ENCODE results near the gene AKR1E2. TPM values are rescaled to one million over a fixed set of nuclear protein-coding genes. Genes with fewer than 3 reads are reported as not detected.

AKR1E2 gene
- total and polyA plus RNA-seq, 2 of the 8 experiments (the other 6 are each of a cell fraction or from before 2014, with no cell fraction given): 2.6 to 3.5 TPM

DNA sequence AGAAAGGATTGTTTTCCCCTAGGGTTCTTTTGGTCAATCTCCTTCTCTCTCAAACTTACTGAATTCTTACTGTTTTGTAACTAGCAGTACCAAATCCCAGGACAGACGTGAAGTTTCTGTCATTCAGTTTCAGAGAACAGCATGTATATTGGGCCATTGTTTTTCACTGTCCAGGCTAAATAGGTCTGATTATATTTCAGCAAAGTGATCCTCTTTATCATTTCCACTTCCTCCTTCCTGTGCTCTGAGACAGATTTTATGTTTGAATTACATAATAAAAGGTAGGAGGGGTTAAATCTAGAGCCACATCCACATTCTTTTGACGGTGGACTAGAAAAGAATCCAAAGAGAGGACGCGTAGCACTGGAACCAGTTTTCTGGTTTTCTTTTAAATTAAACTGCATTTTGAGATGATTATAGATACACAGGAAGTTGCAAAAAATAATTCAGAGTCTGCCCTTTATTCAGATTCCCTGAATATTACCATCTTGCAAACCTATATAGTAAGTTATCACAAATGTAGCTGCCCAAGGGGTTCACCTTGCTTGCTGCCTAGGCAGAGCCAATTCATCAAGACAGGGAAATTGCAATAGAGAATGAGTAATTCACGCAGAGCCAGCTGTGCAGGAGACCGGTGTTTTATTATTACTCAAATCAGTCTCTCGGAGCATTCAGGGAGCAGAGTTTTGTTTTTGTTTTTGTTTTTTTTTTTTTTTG, 40.1 kb downstream of the AKR1E2 start (continued):
- TF ChIP-seq, protein P1, sequence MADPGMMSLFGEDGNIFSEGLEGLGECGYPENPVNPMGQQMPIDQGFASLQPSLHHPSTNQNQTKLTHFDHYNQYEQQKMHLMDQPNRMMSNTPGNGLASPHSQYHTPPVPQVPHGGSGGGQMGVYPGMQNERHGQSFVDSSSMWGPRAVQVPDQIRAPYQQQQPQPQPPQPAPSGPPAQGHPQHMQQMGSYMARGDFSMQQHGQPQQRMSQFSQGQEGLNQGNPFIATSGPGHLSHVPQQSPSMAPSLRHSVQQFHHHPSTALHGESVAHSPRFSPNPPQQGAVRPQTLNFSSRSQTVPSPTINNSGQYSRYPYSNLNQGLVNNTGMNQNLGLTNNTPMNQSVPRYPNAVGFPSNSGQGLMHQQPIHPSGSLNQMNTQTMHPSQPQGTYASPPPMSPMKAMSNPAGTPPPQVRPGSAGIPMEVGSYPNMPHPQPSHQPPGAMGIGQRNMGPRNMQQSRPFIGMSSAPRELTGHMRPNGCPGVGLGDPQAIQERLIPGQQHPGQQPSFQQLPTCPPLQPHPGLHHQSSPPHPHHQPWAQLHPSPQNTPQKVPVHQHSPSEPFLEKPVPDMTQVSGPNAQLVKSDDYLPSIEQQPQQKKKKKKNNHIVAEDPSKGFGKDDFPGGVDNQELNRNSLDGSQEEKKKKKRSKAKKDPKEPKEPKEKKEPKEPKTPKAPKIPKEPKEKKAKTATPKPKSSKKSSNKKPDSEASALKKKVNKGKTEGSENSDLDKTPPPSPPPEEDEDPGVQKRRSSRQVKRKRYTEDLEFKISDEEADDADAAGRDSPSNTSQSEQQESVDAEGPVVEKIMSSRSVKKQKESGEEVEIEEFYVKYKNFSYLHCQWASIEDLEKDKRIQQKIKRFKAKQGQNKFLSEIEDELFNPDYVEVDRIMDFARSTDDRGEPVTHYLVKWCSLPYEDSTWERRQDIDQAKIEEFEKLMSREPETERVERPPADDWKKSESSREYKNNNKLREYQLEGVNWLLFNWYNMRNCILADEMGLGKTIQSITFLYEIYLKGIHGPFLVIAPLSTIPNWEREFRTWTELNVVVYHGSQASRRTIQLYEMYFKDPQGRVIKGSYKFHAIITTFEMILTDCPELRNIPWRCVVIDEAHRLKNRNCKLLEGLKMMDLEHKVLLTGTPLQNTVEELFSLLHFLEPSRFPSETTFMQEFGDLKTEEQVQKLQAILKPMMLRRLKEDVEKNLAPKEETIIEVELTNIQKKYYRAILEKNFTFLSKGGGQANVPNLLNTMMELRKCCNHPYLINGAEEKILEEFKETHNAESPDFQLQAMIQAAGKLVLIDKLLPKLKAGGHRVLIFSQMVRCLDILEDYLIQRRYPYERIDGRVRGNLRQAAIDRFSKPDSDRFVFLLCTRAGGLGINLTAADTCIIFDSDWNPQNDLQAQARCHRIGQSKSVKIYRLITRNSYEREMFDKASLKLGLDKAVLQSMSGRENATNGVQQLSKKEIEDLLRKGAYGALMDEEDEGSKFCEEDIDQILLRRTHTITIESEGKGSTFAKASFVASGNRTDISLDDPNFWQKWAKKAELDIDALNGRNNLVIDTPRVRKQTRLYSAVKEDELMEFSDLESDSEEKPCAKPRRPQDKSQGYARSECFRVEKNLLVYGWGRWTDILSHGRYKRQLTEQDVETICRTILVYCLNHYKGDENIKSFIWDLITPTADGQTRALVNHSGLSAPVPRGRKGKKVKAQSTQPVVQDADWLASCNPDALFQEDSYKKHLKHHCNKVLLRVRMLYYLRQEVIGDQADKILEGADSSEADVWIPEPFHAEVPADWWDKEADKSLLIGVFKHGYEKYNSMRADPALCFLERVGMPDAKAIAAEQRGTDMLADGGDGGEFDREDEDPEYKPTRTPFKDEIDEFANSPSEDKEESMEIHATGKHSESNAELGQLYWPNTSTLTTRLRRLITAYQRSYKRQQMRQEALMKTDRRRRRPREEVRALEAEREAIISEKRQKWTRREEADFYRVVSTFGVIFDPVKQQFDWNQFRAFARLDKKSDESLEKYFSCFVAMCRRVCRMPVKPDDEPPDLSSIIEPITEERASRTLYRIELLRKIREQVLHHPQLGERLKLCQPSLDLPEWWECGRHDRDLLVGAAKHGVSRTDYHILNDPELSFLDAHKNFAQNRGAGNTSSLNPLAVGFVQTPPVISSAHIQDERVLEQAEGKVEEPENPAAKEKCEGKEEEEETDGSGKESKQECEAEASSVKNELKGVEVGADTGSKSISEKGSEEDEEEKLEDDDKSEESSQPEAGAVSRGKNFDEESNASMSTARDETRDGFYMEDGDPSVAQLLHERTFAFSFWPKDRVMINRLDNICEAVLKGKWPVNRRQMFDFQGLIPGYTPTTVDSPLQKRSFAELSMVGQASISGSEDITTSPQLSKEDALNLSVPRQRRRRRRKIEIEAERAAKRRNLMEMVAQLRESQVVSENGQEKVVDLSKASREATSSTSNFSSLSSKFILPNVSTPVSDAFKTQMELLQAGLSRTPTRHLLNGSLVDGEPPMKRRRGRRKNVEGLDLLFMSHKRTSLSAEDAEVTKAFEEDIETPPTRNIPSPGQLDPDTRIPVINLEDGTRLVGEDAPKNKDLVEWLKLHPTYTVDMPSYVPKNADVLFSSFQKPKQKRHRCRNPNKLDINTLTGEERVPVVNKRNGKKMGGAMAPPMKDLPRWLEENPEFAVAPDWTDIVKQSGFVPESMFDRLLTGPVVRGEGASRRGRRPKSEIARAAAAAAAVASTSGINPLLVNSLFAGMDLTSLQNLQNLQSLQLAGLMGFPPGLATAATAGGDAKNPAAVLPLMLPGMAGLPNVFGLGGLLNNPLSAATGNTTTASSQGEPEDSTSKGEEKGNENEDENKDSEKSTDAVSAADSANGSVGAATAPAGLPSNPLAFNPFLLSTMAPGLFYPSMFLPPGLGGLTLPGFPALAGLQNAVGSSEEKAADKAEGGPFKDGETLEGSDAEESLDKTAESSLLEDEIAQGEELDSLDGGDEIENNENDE (IDR thresholded peaks at IDR 0.05; ENCODE audit: insufficient replicate concordance, low read length): no peak
- TF ChIP-seq CTBP2 (IDR thresholded peaks at IDR 0.05; ENCODE audit: borderline replicate concordance, insufficient read depth, insufficient read length, low read length) (no peak), NRF1 (IDR thresholded peaks at IDR 0.05; ENCODE audit: low read depth, low read length) (no peak), RNF2 (IDR thresholded peaks at IDR 0.05; ENCODE audit: borderline replicate concordance, low read depth, low read length, missing control alignments, poor library complexity, severe bottlenecking) (no peak), TCF12 (IDR thresholded peaks at IDR 0.05; ENCODE audit: low read depth, low read length) (no peak), KDM5A (IDR thresholded peaks at IDR 0.05; ENCODE audit: low read length) (no peak), TAF1 (IDR thresholded peaks at IDR 0.05; ENCODE audit: low read depth, low read length) (no peak), CHD1 (IDR thresholded peaks at IDR 0.05; ENCODE audit: low read depth, low read length) (no peak), MAFK (IDR thresholded peaks at IDR 0.05; ENCODE audit: low read depth, low read length) (no peak), SUZ12 (IDR thresholded peaks at IDR 0.05; ENCODE audit: low read length) (no peak)
